Measurements from ENCODE around the gene BBS9.

- TF ChIP-seq, protein P1, sequence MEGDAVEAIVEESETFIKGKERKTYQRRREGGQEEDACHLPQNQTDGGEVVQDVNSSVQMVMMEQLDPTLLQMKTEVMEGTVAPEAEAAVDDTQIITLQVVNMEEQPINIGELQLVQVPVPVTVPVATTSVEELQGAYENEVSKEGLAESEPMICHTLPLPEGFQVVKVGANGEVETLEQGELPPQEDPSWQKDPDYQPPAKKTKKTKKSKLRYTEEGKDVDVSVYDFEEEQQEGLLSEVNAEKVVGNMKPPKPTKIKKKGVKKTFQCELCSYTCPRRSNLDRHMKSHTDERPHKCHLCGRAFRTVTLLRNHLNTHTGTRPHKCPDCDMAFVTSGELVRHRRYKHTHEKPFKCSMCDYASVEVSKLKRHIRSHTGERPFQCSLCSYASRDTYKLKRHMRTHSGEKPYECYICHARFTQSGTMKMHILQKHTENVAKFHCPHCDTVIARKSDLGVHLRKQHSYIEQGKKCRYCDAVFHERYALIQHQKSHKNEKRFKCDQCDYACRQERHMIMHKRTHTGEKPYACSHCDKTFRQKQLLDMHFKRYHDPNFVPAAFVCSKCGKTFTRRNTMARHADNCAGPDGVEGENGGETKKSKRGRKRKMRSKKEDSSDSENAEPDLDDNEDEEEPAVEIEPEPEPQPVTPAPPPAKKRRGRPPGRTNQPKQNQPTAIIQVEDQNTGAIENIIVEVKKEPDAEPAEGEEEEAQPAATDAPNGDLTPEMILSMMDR (IDR thresholded peaks at IDR 0.05; ENCODE audit: low read depth, low read length): no peak
- TF ChIP-seq EZH2phosphoT487 (IDR thresholded peaks at IDR 0.05; ENCODE audit: low read depth): no peak
Observed at GRCh38 chr7:33307205-33307604, 177.8 kb downstream of the BBS9 start.

Measured in OCI-LY3 (cell line).